H1 (cell line): ENCODE results near the gene RAN. TPM values are rescaled to one million over a fixed set of nuclear protein-coding genes. Genes with fewer than 3 reads are reported as not detected.

Experiments used
- CTCF ChIA-PET: fragments of 300-600 bp; sonication (Branson Sonifier 250); formaldehyde crosslinking; loops from one replicate; lab custom pipeline; 2021; ENCODE audit not compliant: partially characterized antibody; lab: Charles Lee
- POLR2A ChIA-PET: fragments of 300-600 bp; sonication (Branson Sonifier 250); formaldehyde crosslinking; loops from one replicate; lab custom pipeline; 2021; ENCODE audit warnings: inconsistent platforms; ENCODE audit not compliant: partially characterized antibody; lab: Charles Lee
- DNase-seq, 2 experiments: peaks; one replicate each; pipeline versions ENCODE4 v3.0.0 to v3.0.0-alpha.2; 2010 to 2022; ENCODE audit warnings: low spot score in 2 of 2, low read depth in 1 of 2, mixed read lengths in 1 of 2
- FAIRE-seq: peaks from 2 replicates; lab custom pipeline; 2011; peaks lifted over from hg19 to GRCh38; lab: Jason Lieb, UNC
- H2AFZ ChIP-seq: 2 replicates; pipeline ENCODE4 v1.8.1; 2012; ENCODE audit warnings: low read length, inconsistent platforms
- H2AK5ac ChIP-seq: 2 replicates; pipeline ENCODE4 v1.6.1; 2013; ENCODE audit warnings: low read depth, low read length
- H2BK120ac ChIP-seq: replicated peaks from 2 replicates; pipeline ENCODE3; 2013; ENCODE audit warnings: low read depth, low read length, inconsistent platforms
- H2BK12ac ChIP-seq: 2 replicates; pipeline ENCODE4 v1.6.1; 2013; ENCODE audit warnings: low read depth, low read length
- H2BK15ac ChIP-seq: 2 replicates; pipeline ENCODE4 v1.6.1; 2013; ENCODE audit warnings: low read length
- H2BK20ac ChIP-seq: 2 replicates; pipeline ENCODE4 v1.6.1; 2013; ENCODE audit warnings: low read length
- H2BK5ac ChIP-seq: 2 replicates; pipeline ENCODE4 v1.6.1; 2013; ENCODE audit warnings: low read depth, low read length
- H3K14ac ChIP-seq: 2 replicates; pipeline ENCODE4 v1.6.1; 2013; ENCODE audit warnings: inconsistent platforms; ENCODE audit not compliant: insufficient read length
- H3K18ac ChIP-seq: 2 replicates; pipeline ENCODE4 v1.6.1; 2013; ENCODE audit warnings: low read length; ENCODE audit errors: extremely low read depth
- H3K23ac ChIP-seq: 2 replicates; pipeline ENCODE4 v1.6.1; 2013; ENCODE audit warnings: inconsistent platforms; ENCODE audit not compliant: insufficient read length
- H3K23me2 ChIP-seq: 2 replicates; pipeline ENCODE4 v1.6.1; 2013; ENCODE audit warnings: low read depth, low read length
- H3K27ac ChIP-seq: 2 replicates; pipeline ENCODE4 v1.6.1; 2011; ENCODE audit warnings: low read depth, low read length, inconsistent platforms
- H3K27me3 ChIP-seq, 4 experiments: replicated peaks in 1 of 4; 1 replicate in 1 of 4; 2 replicates in 3 of 4; pipeline versions ENCODE4 v1.6.1 to v1.8.1; 2011 to 2013; ENCODE audit warnings: low read length in 3 of 4, mild to moderate bottlenecking in 3 of 4, inconsistent platforms in 2 of 4, mixed read lengths in 2 of 4, moderate library complexity in 1 of 4; ENCODE audit not compliant: control insufficient read depth in 3 of 4, insufficient read depth in 3 of 4; ENCODE audit errors: extremely low read depth in 1 of 4
- H3K36me3 ChIP-seq, 4 experiments: 2 replicates each; pipeline versions ENCODE4 v1.6.1 to v1.8.1; 2011 to 2013; ENCODE audit warnings: mild to moderate bottlenecking in 4 of 4, low read length in 3 of 4, moderate library complexity in 2 of 4, control low read depth in 1 of 4, inconsistent platforms in 1 of 4; ENCODE audit not compliant: insufficient read depth in 4 of 4, control insufficient read depth in 2 of 4
- H3K4ac ChIP-seq: replicated peaks from 2 replicates; pipeline ENCODE3; 2013; ENCODE audit warnings: low read length, low read depth, mixed read lengths, inconsistent platforms; ENCODE audit not compliant: insufficient read length
- H3K4me1 ChIP-seq, 4 experiments: replicated peaks in 1 of 4; 1 replicate in 1 of 4; 2 replicates in 3 of 4; pipeline versions ENCODE4 v1.6.1 to v1.8.1; 2011 to 2013; ENCODE audit warnings: low read length in 3 of 4, inconsistent platforms in 2 of 4, mixed read lengths in 1 of 4; ENCODE audit not compliant: insufficient read depth in 4 of 4, control insufficient read depth in 3 of 4
- H3K4me2 ChIP-seq, 2 experiments: 2 replicates each; pipeline versions ENCODE4 v1.6.1 to v1.8.1; 2011 to 2013; ENCODE audit warnings: low read depth in 2 of 2, low read length in 2 of 2, control low read depth in 1 of 2, inconsistent platforms in 1 of 2, mild to moderate bottlenecking in 1 of 2; ENCODE audit not compliant: insufficient read depth in 1 of 2
- H3K4me3 ChIP-seq, 4 experiments: fragments of 200-600, 300-600 bp in 1 of 4; sonication (generic), shearing (Covaris generic), sonication (Bioruptor Twin) in 1 of 4; 2 replicates each; pipeline versions ENCODE4 v1.5.1 to v1.8.1; 2011 to 2016; ENCODE audit warnings: low read length in 4 of 4, low read depth in 3 of 4, control low read depth in 2 of 4, inconsistent platforms in 2 of 4, mild to moderate bottlenecking in 2 of 4, mixed read lengths in 1 of 4, moderate library complexity in 1 of 4; ENCODE audit not compliant: insufficient read depth in 2 of 4; ENCODE audit errors: extremely low read depth in 1 of 4
- H3K56ac ChIP-seq: replicated peaks from 2 replicates; pipeline ENCODE3; 2013; ENCODE audit warnings: low read depth, mild to moderate bottlenecking, mixed read lengths, low read length, inconsistent platforms; ENCODE audit not compliant: insufficient read length
- H3K79me1 ChIP-seq: 2 replicates; pipeline ENCODE4 v1.6.1; 2013; ENCODE audit warnings: low read depth, low read length, control low read depth
- H3K79me2 ChIP-seq, 2 experiments: 2 replicates each; pipeline versions ENCODE4 v1.6.1 to v1.8.1; 2012 to 2013; ENCODE audit warnings: low read length in 2 of 2, mild to moderate bottlenecking in 2 of 2, inconsistent platforms in 1 of 2; ENCODE audit not compliant: insufficient read depth in 2 of 2, control insufficient read depth in 1 of 2
- H3K9ac ChIP-seq, 4 experiments: replicated peaks in 1 of 4; 1 replicate in 1 of 4; 2 replicates in 3 of 4; pipeline versions ENCODE4 v1.6.1 to v1.8.1; 2011 to 2013; ENCODE audit warnings: low read depth in 3 of 4, low read length in 3 of 4, control low read depth in 2 of 4, mild to moderate bottlenecking in 2 of 4, moderate library complexity in 2 of 4, inconsistent platforms in 1 of 4; ENCODE audit errors: extremely low read depth in 1 of 4
- H3K9me3 ChIP-seq, 2 experiments: 2 replicates each; pipeline versions ENCODE4 v1.6.1 to v1.8.1; 2012 to 2013; ENCODE audit warnings: mild to moderate bottlenecking in 2 of 2, moderate library complexity in 2 of 2, control low read depth in 1 of 2, inconsistent platforms in 1 of 2, low read depth in 1 of 2, low read length in 1 of 2, mixed read lengths in 1 of 2; ENCODE audit not compliant: insufficient read depth in 2 of 2
- H4K20me1 ChIP-seq, 2 experiments: replicated peaks in 1 of 2; 2 replicates each; pipeline versions ENCODE3 to v1.8.1; 2011 to 2013; ENCODE audit warnings: inconsistent platforms in 2 of 2, low read length in 2 of 2, mild to moderate bottlenecking in 1 of 2; ENCODE audit not compliant: insufficient read depth in 2 of 2, control insufficient read depth in 1 of 2
- H4K5ac ChIP-seq: 2 replicates; pipeline ENCODE4 v1.6.1; 2013; ENCODE audit warnings: low read length, low read depth, mixed read lengths, inconsistent platforms; ENCODE audit not compliant: insufficient read length
- H4K8ac ChIP-seq: 2 replicates; pipeline ENCODE4 v1.8.0; 2013; ENCODE audit warnings: mild to moderate bottlenecking, moderate library complexity, low read length, inconsistent platforms; ENCODE audit not compliant: insufficient read depth; ENCODE audit errors: extremely low read depth
- H4K91ac ChIP-seq: replicated peaks from 2 replicates; pipeline ENCODE3; 2013; ENCODE audit warnings: low read length, mixed read lengths, inconsistent platforms; ENCODE audit not compliant: insufficient read length
- POLR2AphosphoS5 ChIP-seq: IDR thresholded peaks from 2 replicates; pipeline ENCODE4 v1.6.1; 2011; ENCODE audit warnings: low read depth, low read length
- WGBS, 2 experiments: shearing (Covaris generic) in 1 of 2; methylation state at CpG; one replicate each; pipeline versions ENCODE4 v1.1.6 to v1.1.7; 2013 to 2015; ENCODE audit warnings: low lambda C conversion rate in 2 of 2, mixed read lengths in 2 of 2, inconsistent platforms in 1 of 2, low coverage in 1 of 2, missing lambda C conversion rate in 1 of 2; ENCODE audit not compliant: insufficient replicate concordance in 2 of 2, insufficient coverage in 1 of 2, insufficient read length in 1 of 2; ENCODE audit errors: extremely low coverage in 1 of 2, missing lambda C conversion rate in 1 of 2; 5-methylcytosine and 5-hydroxymethylcytosine counted together
- polyA plus RNA-seq, 7 experiments: library from polyadenylated mRNA; depleted of rRNA in 3 of 7; stranded (reverse) in 5 of 7; unstranded in 2 of 7; fragments of >200 nt in 5 of 7; fragments of 200-250 nt in 2 of 7; gene quantifications; 1 replicate in 5 of 7; 2 replicates in 1 of 7; 4 replicates in 1 of 7; pipeline versions ENCODE4 v1.2.1 to v1.2.3, GENCODE V29; 2011 to 2013; ENCODE audit warnings: missing spikeins in 2 of 7, mixed read lengths in 2 of 7
- total RNA-seq: library from RNA; stranded (reverse); fragmentation: NEBNext Ultra II Directional; extraction: Animal tissue kit (Norgen Biotek cat#: 25700); gene quantifications from 2 replicates; pipeline ENCODE4 v1.2.1, GENCODE V29; 2021
- TF ChIP-seq, protein P1 (sequence below): IDR thresholded peaks from 2 replicates; pipeline ENCODE4 v1.6.1; 2012; ENCODE audit warnings: inconsistent platforms

RAN gene
- total and polyA plus RNA-seq, 2 of the 8 experiments (the other 6 are each of a cell fraction or from before 2014, with no cell fraction given): 2,064 to 2,203 TPM

DNA sequence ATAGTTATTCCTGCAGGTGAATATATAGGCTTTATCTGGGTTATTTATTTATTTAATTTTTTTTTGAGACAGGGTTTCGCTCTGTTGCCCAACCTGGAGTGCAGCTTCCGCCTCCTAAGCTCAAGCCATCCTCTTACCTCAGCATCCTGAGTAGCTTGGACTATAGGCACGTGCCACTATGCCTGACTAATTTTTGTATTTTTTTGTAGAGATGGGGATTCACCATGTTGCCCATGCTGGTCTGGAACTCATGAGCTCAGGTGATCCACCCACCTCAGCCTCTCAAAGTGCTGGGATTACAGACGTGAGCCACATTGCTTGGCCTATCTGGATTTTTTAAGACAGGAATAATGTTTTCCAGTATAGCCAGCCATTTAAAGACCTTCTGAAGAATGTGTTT is 2.0 kb downstream of the RAN start:
- H3K18ac ChIP-seq: no peak overlapping the region
- DNase-seq (no peak), FAIRE-seq (no peak)
- H2BK12ac ChIP-seq: no peak overlapping the region
- H3K9me3 ChIP-seq: no peaks in the 10 kb centered on the region
- peaks cover 0 to 3% (median 3%) of the 10 kb centered on the region in 4 experiments; a peak in 4 of 7 replicates for H3K4me1 ChIP-seq
- no peak overlapping the region for H2BK15ac ChIP-seq
- H3K4ac ChIP-seq: no peak overlapping the region
- WGBS, 2 experiments: 86% methylated on average over 4 of the region's 4 CpGs; no CpG with 5 or more reads in 1 of the 2 experiments
- no peak overlapping the region for H2BK120ac ChIP-seq
- H2BK5ac ChIP-seq: no peak overlapping the region
- H4K91ac ChIP-seq: no peak overlapping the region
- H2AFZ ChIP-seq: no peak overlapping the region
- H3K79me1 ChIP-seq: no peaks in the 10 kb centered on the region
- no peak overlapping the region for H2BK20ac ChIP-seq
- ChIA-PET POLR2A (interaction anchor here (0.6 to 8.9 kb wide), 22 partner anchors 9 to 431 kb away, joined by 3 to 86 read pairs (median 4); no protein-coding TSS in a partner anchor), CTCF (interaction anchor here (0.7 to 1.2 kb wide), 3 partner anchors 12 to 46 kb away, joined by 3 read pairs; no protein-coding TSS in a partner anchor)
- no peaks in the 10 kb centered on the region for H3K27me3 ChIP-seq
- peaks cover 4% of the 10 kb centered on the region for H3K23me2 ChIP-seq
- no peak overlapping the region for H3K23ac ChIP-seq
- H4K5ac ChIP-seq: no peak overlapping the region
- no peak overlapping the region; a peak in 1 of 7 replicates for H3K9ac ChIP-seq
- peaks cover 6 to 30% of the 10 kb centered on the region in 2 experiments for H3K79me2 ChIP-seq
- peak overlapping the region in 2 of 4 experiments; percentile 87 to 93; a peak in 4 of 8 replicates for H3K4me3 ChIP-seq
- peaks cover 27 to 53% (median 42%) of the 10 kb centered on the region in 4 experiments for H3K36me3 ChIP-seq
- no peak overlapping the region for H3K14ac ChIP-seq
- TF ChIP-seq, protein P1, sequence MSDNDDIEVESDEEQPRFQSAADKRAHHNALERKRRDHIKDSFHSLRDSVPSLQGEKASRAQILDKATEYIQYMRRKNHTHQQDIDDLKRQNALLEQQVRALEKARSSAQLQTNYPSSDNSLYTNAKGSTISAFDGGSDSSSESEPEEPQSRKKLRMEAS: no peak
- TF ChIP-seq POLR2AphosphoS5: peak; percentile 13; the same call in 1 of the 2 replicates
- H2AK5ac ChIP-seq: no peak overlapping the region
- peaks cover 4 to 6% of the 10 kb centered on the region in 2 experiments for H4K20me1 ChIP-seq
- no peak overlapping the region for H3K27ac ChIP-seq
- H4K8ac ChIP-seq: no peak overlapping the region
- peak overlapping the region; percentile 82 to 95 for H3K4me2 ChIP-seq
- no peak overlapping the region for H3K56ac ChIP-seq
